GM12878 (cell line): Measurements from ENCODE around the gene KCNJ12. TPM values are rescaled to one million over a fixed set of nuclear protein-coding genes. Genes with fewer than 3 reads are reported as not detected.

ENCODE experiments used
- ATAC-seq: fragments of 200-7000 bp; cut with Tn5 transposase; 3 replicates; pipeline ENCODE4 v1.9.1; 2020; ENCODE audit warnings: mild to moderate bottlenecking, moderate library complexity
- BruUV-seq: library from RNA; stranded (reverse); fragments of 400-500 nt; replicated peaks from 2 replicates; lab custom pipeline; 2021; lab: Mats Ljungman, UMichigan
- CTCF ChIA-PET: fragments of 300-600 bp; sonication (Branson Sonifier 250); formaldehyde crosslinking; extraction: SDS; loops from one replicate; lab custom pipeline; 2021; ENCODE audit warnings: inconsistent platforms; lab: Yijun Ruan, JAX
- POLR2A ChIA-PET: fragments of 350-600 bp; formaldehyde crosslinking; extraction: SDS; loops from one replicate; lab custom pipeline; 2021; ENCODE audit warnings: inconsistent platforms; lab: Charles Lee
- RAD21 ChIA-PET: fragments of 300-600 bp; sonication (Branson Sonifier 250); formaldehyde crosslinking; loops from one replicate; lab custom pipeline; 2023; ENCODE audit warnings: antibody characterized with exemption; ENCODE audit not compliant: unreplicated experiment; lab: Charles Lee
- SMC1A ChIA-PET: fragments of 300-600 bp; sonication (Branson Sonifier 250); formaldehyde crosslinking; loops from one replicate; lab custom pipeline; 2023; ENCODE audit not compliant: unreplicated experiment, uncharacterized antibody; lab: Charles Lee
- DNase-seq: peaks from one replicate; pipeline ENCODE4 v3.0.0-alpha.2; 2011; ENCODE audit warnings: low read depth, low spot score
- FAIRE-seq: peaks from 3 replicates; lab custom pipeline; 2011; peaks lifted over from hg19 to GRCh38; lab: Jason Lieb, UNC
- H2AFZ ChIP-seq: 2 replicates; pipeline ENCODE4 v1.6.0; 2011; ENCODE audit warnings: low read depth, low read length, control low read depth; ENCODE audit not compliant: control insufficient read depth
- H3K27ac ChIP-seq: 2 replicates; pipeline ENCODE4 v1.5.1; 2011; ENCODE audit warnings: control low read depth; ENCODE audit not compliant: control insufficient read depth, insufficient read depth
- H3K27me3 ChIP-seq, 2 experiments: replicated peaks in 1 of 2; 2 replicates each; pipeline versions ENCODE4 v1.6.0 to v1.6.1; 2011; ENCODE audit warnings: low read length in 1 of 2; ENCODE audit not compliant: control insufficient read depth in 2 of 2, insufficient read depth in 2 of 2
- H3K36me3 ChIP-seq, 2 experiments: 2 replicates each; pipeline ENCODE4 v1.5.1; 2011; ENCODE audit warnings: low read length in 1 of 2; ENCODE audit not compliant: control insufficient read depth in 2 of 2, insufficient read depth in 2 of 2
- H3K4me1 ChIP-seq: 2 replicates; pipeline ENCODE4 v1.6.1; 2011; ENCODE audit warnings: mild to moderate bottlenecking, low read length, moderate library complexity, mixed read lengths; ENCODE audit not compliant: control insufficient read depth, insufficient read depth
- H3K4me2 ChIP-seq: 2 replicates; pipeline ENCODE4 v1.6.0; 2011; ENCODE audit warnings: control low read depth; ENCODE audit not compliant: control insufficient read depth, insufficient read depth
- H3K4me3 ChIP-seq: fragments of 200-600 bp; sonication (generic); 2 replicates; pipeline ENCODE4 v1.5.1; 2016
- H3K79me2 ChIP-seq: 2 replicates; pipeline ENCODE4 v1.6.0; 2011; ENCODE audit warnings: low read length; ENCODE audit not compliant: control insufficient read depth, insufficient read depth
- H3K9ac ChIP-seq: 2 replicates; pipeline ENCODE4 v1.8.0; 2011; ENCODE audit warnings: low read length, control low read depth, mixed read lengths; ENCODE audit not compliant: control insufficient read depth, insufficient read depth
- H3K9me3 ChIP-seq: replicated peaks from 3 replicates; pipeline ENCODE4 v1.5.1; 2011; ENCODE audit warnings: mild to moderate bottlenecking, low read length; ENCODE audit not compliant: control insufficient read depth, insufficient read depth
- H4K20me1 ChIP-seq: 2 replicates; pipeline ENCODE4 v1.6.0; 2011; ENCODE audit not compliant: control insufficient read depth, insufficient read depth
- HCFC1 ChIP-seq: fragments of 150-350 bp; IDR thresholded peaks from 2 replicates; pipeline ENCODE4 v1.6.1; 2014; ENCODE audit warnings: low read length
- IRF4 ChIP-seq: IDR thresholded peaks from 2 replicates; pipeline ENCODE4 v1.6.1; 2011; ENCODE audit warnings: low read depth, low read length
- JUNB ChIP-seq: IDR thresholded peaks from 2 replicates; pipeline ENCODE4 v1.6.1; 2016; ENCODE audit warnings: antibody characterized with exemption, mild to moderate bottlenecking
- LARP7 ChIP-seq: fragments of 450-650 bp; IDR thresholded peaks from 2 replicates; pipeline ENCODE4 v1.6.1; 2017; ENCODE audit warnings: mild to moderate bottlenecking
- RAD21 ChIP-seq: IDR thresholded peaks from 2 replicates; pipeline ENCODE4 v1.6.1; 2011; ENCODE audit warnings: mild to moderate bottlenecking, low read depth, low read length, moderate library complexity; ENCODE audit not compliant: insufficient read depth
- RUNX3 ChIP-seq: IDR thresholded peaks from 2 replicates; pipeline ENCODE4 v1.6.1; 2012; ENCODE audit warnings: low read length, inconsistent platforms
- SMC3 ChIP-seq: IDR thresholded peaks from 2 replicates; pipeline ENCODE4 v1.6.1; 2011; ENCODE audit warnings: low read length, improper control_type of control experiment, borderline replicate concordance
- STAT1 ChIP-seq: fragments of 450-650 bp; conservative IDR thresholded peaks from 2 replicates; pipeline ENCODE4 v1.6.1; 2014; ENCODE audit warnings: antibody characterized with exemption, mild to moderate bottlenecking
- TBL1XR1 ChIP-seq: IDR thresholded peaks from 2 replicates; pipeline ENCODE4 v1.6.1; 2012; ENCODE audit warnings: low read depth, low read length, improper control_type of control experiment
- ZNF217 ChIP-seq: fragments of 450-650 bp; IDR thresholded peaks from 2 replicates; pipeline ENCODE4 v1.6.1; 2017; ENCODE audit warnings: antibody characterized with exemption, mild to moderate bottlenecking
- ZNF274 ChIP-seq: IDR thresholded peaks from one replicate; pipeline ENCODE4 v1.8.0; 2011; ENCODE audit not compliant: insufficient read length, insufficient read depth
- ZZZ3 ChIP-seq: IDR thresholded peaks from 2 replicates; pipeline ENCODE4 v1.6.1; 2011; ENCODE audit warnings: low read depth; ENCODE audit not compliant: control insufficient read depth, insufficient read length
- WGBS: methylation state at CpG from one replicate; pipeline ENCODE4 v1.1.6; 2016; ENCODE audit warnings: low lambda C conversion rate; ENCODE audit not compliant: insufficient replicate concordance, insufficient coverage; ENCODE audit errors: missing lambda C conversion rate; 5-methylcytosine and 5-hydroxymethylcytosine counted together
- in situ Hi-C: fragments of 300-500 bp; cut with MboI; formaldehyde crosslinking; loops from 9 replicates; pipeline ENCODE4 v1.14.3; 2018; ENCODE audit warnings: mixed read lengths
- intact Hi-C: fragments of 100-400 bp; cut with micrococcal nuclease; formaldehyde crosslinking; loops from one replicate; pipeline ENCODE4 v1.14.2; 2022; ENCODE audit not compliant: unreplicated experiment
- polyA plus RNA-seq, 11 experiments: library from polyadenylated mRNA; depleted of rRNA in 4 of 11; unstranded in 6 of 11; stranded (reverse) in 5 of 11; fragments of >200 nt; fragmentation: Nextera tagmentation in 4 of 11; fragmentation: Illumina TruSeq in 1 of 11; extraction: Ambion mirVana in 4 of 11; extraction: Trizol in 1 of 11; gene quantifications; 1 replicate in 1 of 11; 2 replicates in 10 of 11; pipeline versions ENCODE4 v1.2.1 to v1.2.3, GENCODE V29; 2011 to 2016; ENCODE audit warnings: inconsistent platforms in 2 of 11, missing spikeins in 2 of 11, low read depth in 1 of 11
- total RNA-seq, 4 experiments: library from RNA; depleted of rRNA in 3 of 4; stranded (reverse); fragments of >200 nt in 3 of 4; fragmentation: Illumina TruSeq in 1 of 4; extraction: Trizol in 1 of 4; gene quantifications; 2 replicates each; pipeline versions ENCODE4 v1.2.1 to v1.2.3, GENCODE V29; 2013 to 2021
- TF ChIP-seq, protein P1 (sequence below): fragments of 450-650 bp; IDR thresholded peaks from 2 replicates; pipeline ENCODE4 v1.6.1; 2017; ENCODE audit warnings: mild to moderate bottlenecking, moderate library complexity

Gene KCNJ12
- total and polyA plus RNA-seq, 10 of the 15 experiments (the other 5 are each of a cell fraction or from before 2014, with no cell fraction given) = 0.04 to 0.21 (median 0.09) TPM; not detected in 3

GRCh38 chr17:21425321-21425720 is 49.2 kb downstream of the KCNJ12 start:
- intact Hi-C loops (no loop called here), in situ Hi-C loops (no loop called here)
- TF ChIP-seq JUNB (no peak), STAT1 (no peak), ZNF274 (no peak), SMC3 (no peak), ZZZ3 (no peak), HCFC1 (no peak), ZNF217 (no peak), IRF4 (no peak), TBL1XR1 (no peak), RUNX3 (no peak), LARP7 (no peak), RAD21 (no peak)
- TF ChIP-seq, protein P1, sequence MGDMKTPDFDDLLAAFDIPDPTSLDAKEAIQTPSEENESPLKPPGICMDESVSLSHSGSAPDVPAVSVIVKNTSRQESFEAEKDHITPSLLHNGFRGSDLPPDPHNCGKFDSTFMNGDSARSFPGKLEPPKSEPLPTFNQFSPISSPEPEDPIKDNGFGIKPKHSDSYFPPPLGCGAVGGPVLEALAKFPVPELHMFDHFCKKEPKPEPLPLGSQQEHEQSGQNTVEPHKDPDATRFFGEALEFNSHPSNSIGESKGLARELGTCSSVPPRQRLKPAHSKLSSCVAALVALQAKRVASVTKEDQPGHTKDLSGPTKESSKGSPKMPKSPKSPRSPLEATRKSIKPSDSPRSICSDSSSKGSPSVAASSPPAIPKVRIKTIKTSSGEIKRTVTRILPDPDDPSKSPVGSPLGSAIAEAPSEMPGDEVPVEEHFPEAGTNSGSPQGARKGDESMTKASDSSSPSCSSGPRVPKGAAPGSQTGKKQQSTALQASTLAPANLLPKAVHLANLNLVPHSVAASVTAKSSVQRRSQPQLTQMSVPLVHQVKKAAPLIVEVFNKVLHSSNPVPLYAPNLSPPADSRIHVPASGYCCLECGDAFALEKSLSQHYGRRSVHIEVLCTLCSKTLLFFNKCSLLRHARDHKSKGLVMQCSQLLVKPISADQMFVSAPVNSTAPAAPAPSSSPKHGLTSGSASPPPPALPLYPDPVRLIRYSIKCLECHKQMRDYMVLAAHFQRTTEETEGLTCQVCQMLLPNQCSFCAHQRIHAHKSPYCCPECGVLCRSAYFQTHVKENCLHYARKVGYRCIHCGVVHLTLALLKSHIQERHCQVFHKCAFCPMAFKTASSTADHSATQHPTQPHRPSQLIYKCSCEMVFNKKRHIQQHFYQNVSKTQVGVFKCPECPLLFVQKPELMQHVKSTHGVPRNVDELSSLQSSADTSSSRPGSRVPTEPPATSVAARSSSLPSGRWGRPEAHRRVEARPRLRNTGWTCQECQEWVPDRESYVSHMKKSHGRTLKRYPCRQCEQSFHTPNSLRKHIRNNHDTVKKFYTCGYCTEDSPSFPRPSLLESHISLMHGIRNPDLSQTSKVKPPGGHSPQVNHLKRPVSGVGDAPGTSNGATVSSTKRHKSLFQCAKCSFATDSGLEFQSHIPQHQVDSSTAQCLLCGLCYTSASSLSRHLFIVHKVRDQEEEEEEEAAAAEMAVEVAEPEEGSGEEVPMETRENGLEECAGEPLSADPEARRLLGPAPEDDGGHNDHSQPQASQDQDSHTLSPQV = no peak
- Histone ChIP-seq H3K79me2 (no peaks in the 10 kb centered on the region), H3K27ac (no peak overlapping the region), H4K20me1 (no peaks in the 10 kb centered on the region), H3K4me1 (no peaks in the 10 kb centered on the region), H3K9me3 (no peaks in the 10 kb centered on the region), H3K36me3 (no peaks in the 10 kb centered on the region), H3K27me3 (no peaks in the 10 kb centered on the region), H3K4me3 (no peak overlapping the region), H3K9ac (no peak overlapping the region), H2AFZ (no peak overlapping the region), H3K4me2 (no peak overlapping the region)
- BruUV-seq = no TSS peak
- DNase-seq = no peak
- no peak for FAIRE-seq
- 36% methylated on average over 10 of the region's 10 CpGs for WGBS
- ChIA-PET CTCF (no interaction called here), POLR2A (no interaction called here), RAD21 (no interaction called here), SMC1A (no interaction called here)
- ATAC-seq = no peak
